GM21367 (cell line): ENCODE data around the gene PRKCA.
"Not testable (repeated sequence)": the region's sequence is repeated elsewhere in the genome, so short reads cannot be mapped to it uniquely, and the experiment has no call there.

Source experiments
- ATAC-seq: cut with Tn5 transposase; IDR thresholded peaks from one replicate; pipeline ENCODE4 v1.9.1; 2021; ENCODE audit not compliant: unreplicated experiment

The PRKCA gene

GRCh38 chr17:66379544-66379943, 77.1 kb downstream of the PRKCA start:
- no peak for ATAC-seq

GRCh38 chr17:66379996-66380395, 77.6 kb downstream of the PRKCA start:
- no peak for ATAC-seq

- ATAC-seq = no peak
Measured at GRCh38 chr17:66381701-66382362, 79.4 kb downstream of the PRKCA start.

GRCh38 chr17:66383333-66383732, 80.9 kb downstream of the PRKCA start:
- no peak for ATAC-seq

- ATAC-seq = no peak
Measured at GRCh38 chr17:66386498-66387351, 84.3 kb downstream of the PRKCA start.

GRCh38 chr17:66387392-66387981, 85.1 kb downstream of the PRKCA start:
- ATAC-seq = no peak

- ATAC-seq = no peak
Measured at GRCh38 chr17:66392783-66393437, 90.5 kb downstream of the PRKCA start.

- no peak for ATAC-seq
Measured at GRCh38 chr17:66395961-66396360, 93.5 kb downstream of the PRKCA start.

- no peak for ATAC-seq
Measured at GRCh38 chr17:66397486-66397885, 95.1 kb downstream of the PRKCA start.

GRCh38 chr17:66398059-66398458, 95.6 kb downstream of the PRKCA start:
- ATAC-seq = no peak

GRCh38 chr17:66398617-66399016, 96.2 kb downstream of the PRKCA start:
- ATAC-seq = no peak

GRCh38 chr17:66399441-66399840, 97.0 kb downstream of the PRKCA start:
- no peak for ATAC-seq

GRCh38 chr17:66400041-66400688, 97.8 kb downstream of the PRKCA start:
- not testable (repeated sequence) for ATAC-seq

GRCh38 chr17:66400698-66401097, 98.3 kb downstream of the PRKCA start:
- ATAC-seq = no peak

- no peak for ATAC-seq
Measured at GRCh38 chr17:66401364-66401763, 99.0 kb downstream of the PRKCA start.

- no peak for ATAC-seq
Measured at GRCh38 chr17:66403846-66404556, 101.6 kb downstream of the PRKCA start.

- ATAC-seq = no peak
Measured at GRCh38 chr17:66405836-66406677, 103.6 kb downstream of the PRKCA start.

GRCh38 chr17:66406701-66407644, 104.6 kb downstream of the PRKCA start:
- ATAC-seq = no peak
